Activated naive CD4-positive, alpha-beta T cell treated with anti-CD3 and anti-CD28 coated beads for 36 hours (primary cell): ENCODE measurements around the gene TGM3. TPM values are rescaled to one million over a fixed set of nuclear protein-coding genes. Genes with fewer than 3 reads are reported as not detected.

Source experiments
- CTCF ChIA-PET: fragments of 350-600 bp; sonication (Branson Sonifier 250); formaldehyde crosslinking; loops from one replicate; lab custom pipeline; 2021; ENCODE audit warnings: antibody characterized with exemption; lab: Charles Lee
- DNase-seq: peaks from one replicate; pipeline ENCODE4 v3.0.0-alpha.2; 2020
- H3K27ac Mint-ChIP-seq: one replicate; pipeline ENCODE4 v1.8.0; 2021; ENCODE audit warnings: mild to moderate bottlenecking, mixed read lengths
- H3K27me3 Mint-ChIP-seq: one replicate; pipeline ENCODE4 v1.8.0; 2021; ENCODE audit warnings: low read depth, mixed read lengths
- H3K36me3 Mint-ChIP-seq: one replicate; pipeline ENCODE4 v1.8.0; 2021; ENCODE audit warnings: low read depth, mixed read lengths
- H3K4me1 Mint-ChIP-seq: one replicate; pipeline ENCODE4 v1.8.0; 2021; ENCODE audit warnings: low read depth, mixed read lengths
- H3K4me3 Mint-ChIP-seq: one replicate; pipeline ENCODE4 v1.8.0; 2021; ENCODE audit warnings: mild to moderate bottlenecking, moderate library complexity, mixed read lengths
- H3K9me3 Mint-ChIP-seq: one replicate; pipeline ENCODE4 v1.8.0; 2021; ENCODE audit warnings: mixed read lengths
- intact Hi-C: fragments of 100-400 bp; cut with micrococcal nuclease; formaldehyde crosslinking; loops from one replicate; pipeline ENCODE4 v1.15.1; 2023
- total RNA-seq, 2 experiments: library from RNA; stranded (reverse); gene quantifications; one replicate each; pipeline ENCODE4 v1.2.3, GENCODE V29; 2021

The TGM3 gene
- total RNA-seq, 2 experiments from 2014 or later: not detected

DNA sequence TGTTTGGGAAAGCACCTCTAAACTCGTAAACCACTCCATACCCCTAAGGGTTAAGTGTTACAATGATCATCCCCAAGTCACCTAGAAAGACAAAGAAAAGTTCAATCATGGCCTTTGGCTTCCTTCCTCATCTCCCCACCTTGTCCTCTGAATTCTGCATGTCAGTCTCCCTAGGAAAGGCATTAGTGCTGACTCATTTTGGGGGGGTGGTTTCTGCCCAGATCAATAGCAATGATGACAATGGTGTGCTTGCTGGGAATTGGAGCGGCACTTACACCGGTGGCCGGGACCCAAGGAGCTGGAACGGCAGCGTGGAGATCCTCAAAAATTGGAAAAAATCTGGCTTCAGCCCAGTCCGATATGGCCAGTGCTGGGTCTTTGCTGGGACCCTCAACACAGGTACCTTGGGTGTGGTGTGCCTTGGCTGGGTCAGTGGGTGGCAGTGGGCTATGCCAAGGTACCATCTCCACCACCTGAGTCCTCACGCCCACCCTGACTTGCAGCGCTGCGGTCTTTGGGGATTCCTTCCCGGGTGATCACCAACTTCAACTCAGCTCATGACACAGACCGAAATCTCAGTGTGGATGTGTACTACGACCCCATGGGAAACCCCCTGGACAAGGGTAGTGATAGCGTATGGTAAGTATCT lies 21.2 kb downstream of the TGM3 start:
- H3K27ac Mint-ChIP-seq: no peak overlapping the region
- DNase-seq: no peak
- no peaks in the 10 kb centered on the region for H3K36me3 Mint-ChIP-seq
- intact Hi-C loops: no loop called here
- H3K4me1 Mint-ChIP-seq: no peaks in the 10 kb centered on the region
- H3K4me3 Mint-ChIP-seq: no peak overlapping the region
- peaks cover 5% of the 10 kb centered on the region for H3K9me3 Mint-ChIP-seq
- H3K27me3 Mint-ChIP-seq: no peaks in the 10 kb centered on the region
- CTCF ChIA-PET: no interaction called here

DNA sequence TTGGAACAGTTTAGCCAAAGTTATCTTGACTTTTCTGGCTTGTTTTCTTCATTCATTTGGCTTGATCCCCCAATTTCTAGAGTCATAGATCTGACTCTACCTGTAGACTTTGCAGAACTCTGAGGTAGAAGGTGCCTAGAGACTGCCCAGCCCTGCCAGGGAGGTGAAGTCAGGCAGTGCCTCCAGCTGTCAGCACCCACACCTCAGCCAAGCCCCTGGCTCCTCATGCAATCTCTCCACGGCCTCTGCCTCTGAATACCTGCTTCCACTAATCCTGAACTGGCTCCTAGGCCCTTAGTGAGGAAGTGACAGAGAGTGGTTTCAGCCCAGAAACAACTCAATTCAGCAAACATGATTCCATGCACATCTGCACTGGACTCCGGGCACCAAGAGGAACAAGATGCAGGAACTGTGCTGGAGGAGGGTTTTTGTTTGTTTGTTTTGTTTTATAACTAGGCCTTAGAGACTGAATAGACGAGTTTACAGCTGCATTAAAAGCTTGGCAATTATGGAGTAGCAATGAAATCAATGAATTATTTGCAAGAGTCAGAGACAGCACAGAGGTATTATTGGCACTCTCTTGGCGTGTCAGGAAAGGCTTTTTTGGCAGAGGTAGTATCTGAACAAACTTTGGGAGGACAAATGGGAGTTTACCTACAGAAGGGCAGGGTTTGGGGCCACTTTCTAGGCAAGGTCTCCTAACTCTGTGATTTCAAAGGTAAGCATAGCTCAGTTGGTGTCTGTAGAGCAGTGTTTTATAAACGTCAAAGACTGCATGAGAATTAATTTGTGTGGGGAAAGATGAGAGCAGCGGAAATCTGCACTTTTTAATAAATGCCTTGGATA lies 25.2 kb downstream of the TGM3 start:
- no peak overlapping the region for H3K4me3 Mint-ChIP-seq
- intact Hi-C loops: no loop called here
- peaks cover 5% of the 10 kb centered on the region for H3K9me3 Mint-ChIP-seq
- DNase-seq: no peak
- H3K27ac Mint-ChIP-seq: no peak overlapping the region
- CTCF ChIA-PET: no interaction called here
- no peaks in the 10 kb centered on the region for H3K4me1 Mint-ChIP-seq
- no peaks in the 10 kb centered on the region for H3K36me3 Mint-ChIP-seq
- H3K27me3 Mint-ChIP-seq: peaks cover 7% of the 10 kb centered on the region

DNA sequence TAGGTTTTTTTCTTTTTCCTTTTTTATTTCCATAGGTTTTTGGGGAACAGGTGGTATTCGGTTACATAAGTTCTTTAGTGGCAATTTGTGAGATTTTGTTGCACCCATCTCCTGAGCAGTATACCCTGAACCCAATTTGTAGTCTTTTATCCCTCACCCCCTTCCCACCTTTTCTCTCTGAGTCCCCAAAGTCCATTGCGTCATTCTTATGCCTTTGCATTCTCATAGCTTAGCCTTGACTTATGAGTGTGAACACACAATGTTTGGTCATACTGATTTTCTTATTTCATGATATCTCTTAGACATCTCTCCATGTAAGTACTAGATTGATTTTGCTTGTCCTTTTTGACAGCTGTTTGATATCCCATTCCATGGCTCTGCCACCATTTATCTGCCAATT lies 27.2 kb downstream of the TGM3 start:
- intact Hi-C loops: no loop called here
- Mint-ChIP-seq H3K36me3 (no peaks in the 10 kb centered on the region), H3K4me1 (no peaks in the 10 kb centered on the region), H3K27me3 (peaks cover 12% of the 10 kb centered on the region), H3K4me3 (no peak overlapping the region), H3K9me3 (peaks cover 5% of the 10 kb centered on the region), H3K27ac (no peak overlapping the region)
- DNase-seq: no peak
- CTCF ChIA-PET: no interaction called here

DNA sequence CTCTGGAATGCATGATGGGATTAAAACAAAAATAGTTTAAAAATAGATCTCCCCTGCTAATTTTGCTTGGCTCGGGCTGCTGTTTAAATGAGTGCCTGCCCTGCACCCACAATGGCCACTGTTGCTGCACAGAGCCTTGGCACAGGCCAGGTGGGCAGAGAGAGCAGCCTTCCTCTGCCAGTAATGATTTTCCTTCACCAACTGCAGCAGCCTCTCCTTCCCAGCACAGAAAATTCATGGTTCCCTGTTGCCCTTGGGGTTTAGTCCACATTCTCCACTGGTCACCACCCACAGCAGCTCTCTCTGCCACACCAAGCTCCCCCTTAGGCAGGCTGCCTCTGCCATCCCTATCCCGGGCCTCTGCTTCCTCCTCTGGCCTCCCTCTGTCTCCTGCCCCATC lies 30.2 kb downstream of the TGM3 start:
- CTCF ChIA-PET: no interaction called here
- intact Hi-C loops: no loop called here

DNA sequence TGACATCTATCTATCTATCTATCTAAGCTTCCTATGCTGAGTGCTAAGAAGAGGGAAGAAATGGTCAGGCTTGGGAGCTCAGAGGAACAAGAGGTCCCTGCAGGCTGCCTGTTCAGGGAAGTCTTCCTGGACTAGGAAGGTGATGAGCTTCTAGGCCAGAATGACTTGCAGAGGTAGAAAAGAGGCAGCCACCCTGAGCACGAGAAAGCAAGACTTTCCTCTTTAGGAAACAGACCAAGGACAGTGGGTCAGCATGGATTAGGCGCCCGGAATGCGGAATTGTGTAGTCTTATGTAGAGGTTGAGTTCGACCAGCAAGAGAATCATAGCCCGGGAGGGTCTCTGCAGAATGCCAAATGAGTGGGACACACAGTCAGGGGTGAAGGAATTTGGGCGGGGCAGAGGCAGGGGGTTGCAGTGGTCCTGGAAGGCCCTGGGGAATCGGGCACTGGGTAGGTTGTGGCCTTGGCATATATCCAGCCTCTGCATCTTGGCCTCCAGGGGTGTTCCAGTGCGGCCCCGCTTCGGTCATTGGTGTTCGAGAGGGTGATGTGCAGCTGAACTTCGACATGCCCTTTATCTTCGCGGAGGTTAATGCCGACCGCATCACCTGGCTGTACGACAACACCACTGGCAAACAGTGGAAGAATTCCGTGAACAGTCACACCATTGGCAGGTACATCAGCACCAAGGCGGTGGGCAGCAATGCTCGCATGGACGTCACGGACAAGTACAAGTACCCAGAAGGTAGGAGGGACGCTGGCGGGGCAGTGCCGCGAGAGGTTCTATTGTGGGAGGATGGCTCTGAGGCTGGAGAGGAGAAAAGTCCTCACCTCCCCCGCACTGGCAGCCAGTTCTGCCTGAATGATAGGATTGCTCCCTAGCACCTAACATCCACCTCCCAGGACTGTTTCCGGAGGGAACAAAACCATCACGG lies 32.1 kb downstream of the TGM3 start:
- H3K36me3 Mint-ChIP-seq: no peaks in the 10 kb centered on the region
- H3K4me1 Mint-ChIP-seq: no peaks in the 10 kb centered on the region
- CTCF ChIA-PET: no interaction called here
- intact Hi-C loops: no loop called here
- DNase-seq: no peak
- no peaks in the 10 kb centered on the region for H3K9me3 Mint-ChIP-seq
- peaks cover 12% of the 10 kb centered on the region for H3K27me3 Mint-ChIP-seq
- no peak overlapping the region for H3K27ac Mint-ChIP-seq
- no peak overlapping the region for H3K4me3 Mint-ChIP-seq

More for the DNA sequence above, 30.2 kb downstream of the TGM3 start:
- Mint-ChIP-seq H3K27me3 (peaks cover 12% of the 10 kb centered on the region), H3K4me1 (no peaks in the 10 kb centered on the region), H3K9me3 (no peaks in the 10 kb centered on the region), H3K27ac (no peak overlapping the region), H3K4me3 (no peak overlapping the region), H3K36me3 (no peaks in the 10 kb centered on the region)
- DNase-seq: no peak

DNA sequence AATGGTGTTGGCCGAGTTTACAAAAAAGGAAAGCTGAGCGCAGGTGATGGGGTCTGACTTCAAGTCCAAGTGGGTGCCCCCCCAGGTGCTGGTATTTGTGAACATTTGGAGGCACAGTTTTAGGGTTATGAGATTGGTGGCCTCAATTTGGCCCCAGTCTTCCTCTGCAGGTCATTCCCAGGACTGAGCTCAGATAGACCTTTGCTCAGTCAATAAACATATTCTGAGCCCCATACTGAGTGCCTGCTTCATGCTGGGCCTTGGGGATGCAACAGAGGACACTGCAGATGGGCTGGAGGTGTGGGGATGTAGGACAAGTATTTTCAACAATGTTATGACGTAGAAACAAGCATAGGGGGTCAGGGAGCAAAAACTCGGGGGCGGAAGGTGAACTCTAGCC lies 33.5 kb downstream of the TGM3 start:
- Mint-ChIP-seq H3K27ac (no peak overlapping the region), H3K9me3 (no peaks in the 10 kb centered on the region), H3K27me3 (peaks cover 12% of the 10 kb centered on the region), H3K4me3 (no peak overlapping the region), H3K36me3 (no peaks in the 10 kb centered on the region), H3K4me1 (no peaks in the 10 kb centered on the region)
- no peak for DNase-seq
- CTCF ChIA-PET: no interaction called here
- intact Hi-C loops: no loop called here

DNA sequence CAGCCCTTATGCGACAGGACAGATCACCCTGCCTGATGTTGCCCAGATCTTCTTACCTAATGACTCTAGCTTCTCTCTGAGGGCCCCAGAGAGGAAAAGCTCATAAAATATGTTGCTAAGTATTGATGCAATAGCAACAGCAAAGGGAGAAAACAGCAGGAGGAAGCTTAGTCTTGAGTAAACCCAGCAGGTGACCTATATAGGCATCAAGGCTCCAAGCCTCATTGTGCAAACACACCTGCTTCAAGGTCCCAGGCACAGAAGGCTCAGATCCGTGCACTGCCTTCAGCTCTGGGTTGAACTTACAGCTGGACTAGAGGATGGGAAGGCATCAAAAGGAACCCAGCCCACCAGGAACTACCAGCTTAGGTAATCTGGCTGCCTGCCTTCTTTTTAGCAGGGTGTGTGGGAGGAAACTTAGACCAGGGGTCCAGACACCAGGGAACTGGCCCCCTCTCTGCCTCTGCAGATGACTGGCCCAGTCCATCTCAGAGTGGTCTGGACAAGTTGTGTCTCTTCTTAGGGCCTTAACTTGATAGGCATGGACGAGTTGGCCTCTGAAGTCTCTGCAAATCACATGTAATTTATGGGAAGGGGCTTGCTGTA lies 34.4 kb downstream of the TGM3 start:
- H3K4me3 Mint-ChIP-seq: no peak overlapping the region
- peaks cover 7% of the 10 kb centered on the region for H3K27me3 Mint-ChIP-seq
- no peak for DNase-seq
- no peaks in the 10 kb centered on the region for H3K9me3 Mint-ChIP-seq
- no peak overlapping the region for H3K27ac Mint-ChIP-seq
- intact Hi-C loops: no loop called here
- CTCF ChIA-PET: no interaction called here
- no peaks in the 10 kb centered on the region for H3K36me3 Mint-ChIP-seq
- no peaks in the 10 kb centered on the region for H3K4me1 Mint-ChIP-seq

DNA sequence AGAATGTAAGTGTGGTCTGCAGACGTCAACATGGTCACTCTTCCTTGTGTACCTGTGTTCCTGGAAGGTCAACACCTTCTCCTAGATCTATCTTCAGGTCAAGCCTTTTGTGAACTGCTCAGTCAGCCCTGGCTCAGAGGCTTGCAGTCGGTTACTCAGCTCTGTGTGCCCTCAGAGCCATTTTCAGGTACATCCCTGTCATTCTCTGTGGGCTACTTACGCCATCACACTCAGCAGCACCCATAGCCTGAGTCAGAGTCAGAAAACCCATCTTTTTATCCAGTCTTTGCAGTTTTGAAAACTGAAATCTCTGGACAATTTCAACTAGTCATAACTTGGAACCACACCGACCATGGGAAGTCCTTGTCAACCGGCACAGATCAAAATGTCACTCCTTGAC lies 35.3 kb downstream of the TGM3 start:
- no peak overlapping the region for H3K4me3 Mint-ChIP-seq

DNA sequence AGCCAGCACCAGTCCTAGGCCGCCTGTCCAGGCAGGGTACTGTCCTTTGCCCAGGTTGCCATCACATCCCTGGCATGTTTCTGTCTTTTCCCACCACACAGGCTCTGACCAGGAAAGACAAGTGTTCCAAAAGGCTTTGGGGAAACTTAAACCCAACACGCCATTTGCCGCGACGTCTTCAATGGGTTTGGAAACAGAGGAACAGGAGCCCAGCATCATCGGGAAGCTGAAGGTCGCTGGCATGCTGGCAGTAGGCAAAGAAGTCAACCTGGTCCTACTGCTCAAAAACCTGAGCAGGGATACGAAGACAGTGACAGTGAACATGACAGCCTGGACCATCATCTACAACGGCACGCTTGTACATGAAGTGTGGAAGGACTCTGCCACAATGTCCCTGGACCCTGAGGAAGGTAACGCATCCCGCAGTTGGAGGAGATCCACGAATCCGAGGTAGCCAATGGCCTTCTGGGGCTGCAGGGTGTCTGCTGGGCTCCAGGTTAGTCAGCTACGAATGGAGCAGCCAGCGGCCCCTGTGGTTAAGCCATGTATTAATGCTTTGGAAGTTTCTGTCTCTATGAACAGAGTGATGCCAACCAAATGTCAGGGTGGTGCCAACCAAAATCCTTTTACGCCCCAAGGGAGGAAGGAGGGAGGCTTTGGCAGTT lies 36.2 kb downstream of the TGM3 start:
- H3K4me3 Mint-ChIP-seq: no peak overlapping the region
- no peak overlapping the region for H3K27ac Mint-ChIP-seq
- CTCF ChIA-PET: no interaction called here
- no peaks in the 10 kb centered on the region for H3K9me3 Mint-ChIP-seq
- no peaks in the 10 kb centered on the region for H3K36me3 Mint-ChIP-seq
- intact Hi-C loops: no loop called here
- H3K4me1 Mint-ChIP-seq: no peaks in the 10 kb centered on the region
- DNase-seq: no peak
- H3K27me3 Mint-ChIP-seq: peaks cover 2% of the 10 kb centered on the region

More for the DNA sequence above, 35.3 kb downstream of the TGM3 start:
- no peaks in the 10 kb centered on the region for H3K4me1 Mint-ChIP-seq
- H3K27me3 Mint-ChIP-seq: peaks cover 4% of the 10 kb centered on the region
- no peak overlapping the region for H3K27ac Mint-ChIP-seq
- no peak for DNase-seq
- intact Hi-C loops: no loop called here
- CTCF ChIA-PET: no interaction called here
- H3K9me3 Mint-ChIP-seq: no peaks in the 10 kb centered on the region
- H3K36me3 Mint-ChIP-seq: no peaks in the 10 kb centered on the region

DNA sequence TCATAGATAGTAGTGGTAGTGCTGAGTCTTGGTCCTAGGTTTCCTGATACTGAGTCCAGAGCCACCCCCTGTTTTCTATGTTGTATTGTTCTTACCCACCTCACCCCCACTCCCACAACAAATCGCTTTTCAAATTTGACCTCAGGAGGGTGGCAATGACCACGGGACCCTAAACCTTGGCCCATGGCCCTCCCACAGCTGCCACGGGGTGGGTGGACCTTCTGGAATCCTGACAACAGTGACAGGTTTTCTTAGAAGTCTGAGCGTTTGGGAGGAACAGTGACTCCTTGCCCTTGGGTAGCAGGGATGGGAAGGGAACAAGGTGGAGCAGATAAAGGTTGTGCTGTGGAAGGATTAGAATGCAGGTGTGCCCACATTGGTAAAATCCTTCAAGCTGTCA lies 36.9 kb downstream of the TGM3 start:
- intact Hi-C loops: no loop called here
- Mint-ChIP-seq H3K27me3 (no peaks in the 10 kb centered on the region), H3K4me3 (no peak overlapping the region), H3K27ac (no peak overlapping the region), H3K4me1 (no peaks in the 10 kb centered on the region), H3K36me3 (no peaks in the 10 kb centered on the region), H3K9me3 (no peaks in the 10 kb centered on the region)
- DNase-seq: no peak
- CTCF ChIA-PET: no interaction called here

DNA sequence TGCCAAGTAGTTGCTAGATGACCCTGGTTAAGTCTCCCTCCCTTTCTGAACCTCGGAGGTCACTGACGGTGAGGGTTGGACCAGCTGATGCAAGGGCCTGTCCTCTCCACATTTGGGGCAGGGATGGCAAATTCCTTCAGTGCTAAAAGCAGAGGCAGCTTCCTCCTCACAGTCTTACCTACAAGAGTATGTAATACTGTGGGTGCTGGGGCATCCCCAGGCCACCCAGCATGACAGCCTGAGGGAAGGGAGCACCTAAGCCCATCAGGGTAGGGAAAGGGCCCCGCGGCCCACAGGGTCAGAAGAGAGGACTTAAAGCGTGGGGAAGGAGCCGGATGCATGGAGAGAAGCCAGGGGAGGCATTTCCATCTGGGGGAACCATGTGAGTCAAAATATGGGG lies 38.0 kb downstream of the TGM3 start:
- Mint-ChIP-seq H3K27me3 (no peaks in the 10 kb centered on the region), H3K4me1 (no peaks in the 10 kb centered on the region), H3K4me3 (no peak overlapping the region), H3K9me3 (no peaks in the 10 kb centered on the region), H3K36me3 (no peaks in the 10 kb centered on the region), H3K27ac (no peak overlapping the region)
- no peak for DNase-seq
- intact Hi-C loops: no loop called here
- CTCF ChIA-PET: no interaction called here
